ENCODE measurements around the gene AMHR2.

- TF ChIP-seq CTCF (IDR thresholded peaks at IDR 0.05; ENCODE audit: borderline replicate concordance, extremely low read depth, low read length, poor library complexity, severe bottlenecking) (peak; percentile 56), EZH2 (IDR thresholded peaks at IDR 0.05; ENCODE audit: borderline replicate concordance, low read depth, low read length, severe bottlenecking) (no peak)
Observed at GRCh38 chr12:53476769-53477209, 53.1 kb downstream of the AMHR2 start.
